ENCODE results near the gene TSPY9. TPM values are rescaled to one million over a fixed set of nuclear protein-coding genes. Genes with fewer than 3 reads are reported as not detected.
"Not testable (repeated sequence)": the region's sequence is repeated elsewhere in the genome, so short reads cannot be mapped to it uniquely, and the experiment has no call there.

Gene TSPY9
- not detected for total RNA-seq
- long read RNA-seq = 0 reads

- intact Hi-C loops (cut with DNase I); ATAC-seq: not testable (repeated sequence)
These were observed at the start of gene TSPY9 for GRCh38 chrY:9486967-9487366. TSS of gene TSPY9 (plus strand) at chrY:9487267. CDS start at chrY:9487313, 46 bp downstream.

GRCh38 chrY:9466655-9467054 lies 20.4 kb upstream of the TSPY9 start, which contains the start of gene TSPY1:
TSS of gene TSPY1 (plus strand) at chrY:9466955. CDS start at chrY:9467001, 46 bp downstream.
- DNase-seq; H3K27me3 ChIP-seq; H3K4me3 ChIP-seq; ATAC-seq; H3K36me3 ChIP-seq; H3K27ac ChIP-seq; intact Hi-C loops (cut with DNase I); H3K9me3 ChIP-seq; H3K4me1 ChIP-seq: not testable (repeated sequence)

More at GRCh38 chrY:9486967-9487366, at the start of gene TSPY9:
- H3K27me3 ChIP-seq, H3K4me3 ChIP-seq, DNase-seq, H3K27ac ChIP-seq, H3K4me1 ChIP-seq, H3K9me3 ChIP-seq, H3K36me3 ChIP-seq: not testable (repeated sequence)

- H3K9me3 ChIP-seq; H3K36me3 ChIP-seq; H3K4me1 ChIP-seq; H3K27ac ChIP-seq; H3K27me3 ChIP-seq; intact Hi-C loops (cut with DNase I); ATAC-seq; H3K4me3 ChIP-seq: not testable (repeated sequence)
- DNase-seq = peak; percentile 20
These were observed 17.3 kb downstream of the TSPY9 start for GRCh38 chrY:9504396-9504795.

- H3K27ac ChIP-seq; H3K36me3 ChIP-seq; DNase-seq; H3K27me3 ChIP-seq; H3K9me3 ChIP-seq; intact Hi-C loops (cut with DNase I); H3K4me3 ChIP-seq; ATAC-seq; H3K4me1 ChIP-seq: not testable (repeated sequence)
These were observed 29.2 kb downstream of the TSPY9 start for GRCh38 chrY:9516287-9516686.

- H3K9me3 ChIP-seq; H3K4me1 ChIP-seq; H3K27me3 ChIP-seq; H3K27ac ChIP-seq; DNase-seq; intact Hi-C loops (cut with DNase I); ATAC-seq; H3K36me3 ChIP-seq; H3K4me3 ChIP-seq: not testable (repeated sequence)
These were observed 40.5 kb downstream of the TSPY9 start, which contains the start of gene TSPY10 for GRCh38 chrY:9527580-9527979. TSS of gene TSPY10 (plus strand) at chrY:9527880. CDS start at chrY:9527926, 46 bp downstream.

Other genes with a start within 250 kb of the TSPY9 start
- gene TSPY4, start 149.8 kb upstream of the TSPY9 start, total RNA-seq = not detected
- gene TSPY8, start 129.5 kb upstream of the TSPY9 start, total RNA-seq = not detected
- gene TSPY3, start 88.8 kb upstream of the TSPY9 start, total RNA-seq = not detected
- not detected for gene TSPY1, start 20.3 kb upstream of the TSPY9 start, total RNA-seq
- gene TSPY10, start 40.6 kb downstream of the TSPY9 start, total RNA-seq = not detected